Calu3 (cell line): Measurements from ENCODE around the gene FSIP1. TPM values are rescaled to one million over a fixed set of nuclear protein-coding genes. Genes with fewer than 3 reads are reported as not detected.

Experiments used
- BruUV-seq: library from RNA; stranded (reverse); fragments of 400-500 nt; replicated peaks from 2 replicates; lab custom pipeline; 2021; lab: Mats Ljungman, UMichigan
- CTCF ChIA-PET: fragments of 300-600 bp; sonication (Branson Sonifier 250); formaldehyde crosslinking; loops from one replicate; lab custom pipeline; 2022; ENCODE audit warnings: antibody characterized with exemption; lab: Charles Lee
- DNase-seq: peaks from one replicate; pipeline ENCODE4 v3.0.0; 2022
- H3K27ac Mint-ChIP-seq: one replicate; pipeline ENCODE4 v1.8.0; 2022; ENCODE audit warnings: mixed read lengths; ENCODE audit not compliant: unreplicated experiment
- H3K27me3 Mint-ChIP-seq: one replicate; pipeline ENCODE4 v1.8.0; 2022; ENCODE audit warnings: mixed read lengths; ENCODE audit not compliant: unreplicated experiment
- H3K36me3 Mint-ChIP-seq: one replicate; pipeline ENCODE4 v1.8.0; 2022; ENCODE audit warnings: mild to moderate bottlenecking, moderate library complexity, mixed read lengths; ENCODE audit not compliant: insufficient read depth, unreplicated experiment
- H3K4me1 Mint-ChIP-seq: one replicate; pipeline ENCODE4 v1.8.0; 2022; ENCODE audit warnings: mild to moderate bottlenecking, low read depth, mixed read lengths; ENCODE audit not compliant: unreplicated experiment
- H3K4me3 Mint-ChIP-seq: one replicate; pipeline ENCODE4 v1.8.0; 2022; ENCODE audit warnings: mild to moderate bottlenecking, low read depth, moderate library complexity, mixed read lengths; ENCODE audit not compliant: unreplicated experiment
- H3K9me3 Mint-ChIP-seq: one replicate; pipeline ENCODE4 v1.8.0; 2022; ENCODE audit warnings: low read depth, mixed read lengths; ENCODE audit not compliant: unreplicated experiment
- intact Hi-C: fragments of 100-400 bp; cut with micrococcal nuclease; formaldehyde crosslinking; loops from one replicate; pipeline ENCODE4 v1.10.0; 2022; ENCODE audit not compliant: unreplicated experiment
- total RNA-seq: library from RNA; stranded (reverse); gene quantifications from 2 replicates; pipeline ENCODE4 v1.2.3, GENCODE V29; 2022
- TF ChIP-seq, protein P1 (sequence below): fragments of 200-600 bp; IDR thresholded peaks from one replicate; pipeline ENCODE4 v1.8.0; 2022; ENCODE audit warnings: antibody characterized with exemption; ENCODE audit not compliant: unreplicated experiment

FSIP1 gene
- total RNA-seq, 1 experiment from 2014 or later = 0.28 TPM

DNA sequence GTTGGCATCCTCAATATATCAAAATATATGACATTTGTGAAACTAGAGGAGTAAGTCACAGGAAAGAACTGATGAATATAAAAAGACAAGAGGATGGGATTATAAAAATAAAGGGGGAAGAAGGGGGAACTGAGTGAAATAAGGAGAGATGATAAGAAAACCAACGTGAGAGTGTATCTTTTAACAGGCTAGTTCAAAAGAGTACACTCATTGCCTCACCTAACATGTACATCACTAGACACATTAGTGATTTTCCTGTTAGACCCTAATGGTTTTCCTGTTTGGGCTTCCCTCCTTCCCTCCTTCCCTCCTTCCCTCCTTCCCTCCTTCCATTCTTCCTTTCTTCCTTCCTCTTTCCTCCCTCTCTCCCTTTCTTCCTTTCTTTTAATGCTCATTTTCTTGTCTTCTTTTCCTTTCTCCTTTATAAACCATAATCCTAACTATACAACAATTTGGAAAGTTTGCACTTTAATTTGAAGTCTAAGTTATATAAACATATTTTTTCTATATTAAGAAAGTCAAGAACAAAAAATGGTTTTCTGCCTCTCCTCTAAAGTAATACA is 35.8 kb downstream of the FSIP1 start:
- H3K36me3 Mint-ChIP-seq = no peaks in the 10 kb centered on the region
- CTCF ChIA-PET = no interaction called here
- no peak overlapping the region for H3K4me3 Mint-ChIP-seq
- H3K27me3 Mint-ChIP-seq = no peaks in the 10 kb centered on the region
- no TSS peak for BruUV-seq
- H3K27ac Mint-ChIP-seq = no peak overlapping the region
- no peaks in the 10 kb centered on the region for H3K9me3 Mint-ChIP-seq
- TF ChIP-seq, protein P1, sequence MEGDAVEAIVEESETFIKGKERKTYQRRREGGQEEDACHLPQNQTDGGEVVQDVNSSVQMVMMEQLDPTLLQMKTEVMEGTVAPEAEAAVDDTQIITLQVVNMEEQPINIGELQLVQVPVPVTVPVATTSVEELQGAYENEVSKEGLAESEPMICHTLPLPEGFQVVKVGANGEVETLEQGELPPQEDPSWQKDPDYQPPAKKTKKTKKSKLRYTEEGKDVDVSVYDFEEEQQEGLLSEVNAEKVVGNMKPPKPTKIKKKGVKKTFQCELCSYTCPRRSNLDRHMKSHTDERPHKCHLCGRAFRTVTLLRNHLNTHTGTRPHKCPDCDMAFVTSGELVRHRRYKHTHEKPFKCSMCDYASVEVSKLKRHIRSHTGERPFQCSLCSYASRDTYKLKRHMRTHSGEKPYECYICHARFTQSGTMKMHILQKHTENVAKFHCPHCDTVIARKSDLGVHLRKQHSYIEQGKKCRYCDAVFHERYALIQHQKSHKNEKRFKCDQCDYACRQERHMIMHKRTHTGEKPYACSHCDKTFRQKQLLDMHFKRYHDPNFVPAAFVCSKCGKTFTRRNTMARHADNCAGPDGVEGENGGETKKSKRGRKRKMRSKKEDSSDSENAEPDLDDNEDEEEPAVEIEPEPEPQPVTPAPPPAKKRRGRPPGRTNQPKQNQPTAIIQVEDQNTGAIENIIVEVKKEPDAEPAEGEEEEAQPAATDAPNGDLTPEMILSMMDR = no peak
- H3K4me1 Mint-ChIP-seq = peaks cover 16% of the 10 kb centered on the region
- no peak for DNase-seq
- intact Hi-C loops = no loop called here

DNA sequence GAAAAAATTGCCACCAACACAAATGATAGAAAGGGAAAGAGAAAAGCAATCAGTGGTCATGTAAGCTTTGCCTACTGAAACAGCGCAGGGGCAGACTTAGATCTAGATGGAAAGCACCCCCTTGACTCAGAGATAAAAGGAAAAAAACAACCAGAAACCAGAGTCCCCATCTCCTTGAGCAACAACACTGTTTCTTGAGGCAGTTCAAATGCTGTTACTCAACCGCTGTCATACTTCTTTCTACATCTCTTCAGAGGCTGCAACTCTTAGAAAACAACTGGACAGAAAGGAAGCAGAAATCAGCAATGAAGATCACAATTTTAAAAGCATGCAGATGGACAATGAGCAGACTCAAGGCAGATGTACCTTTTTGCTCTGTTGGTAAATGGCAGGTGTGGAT is 36.5 kb downstream of the FSIP1 start:
- Mint-ChIP-seq H3K36me3 (no peaks in the 10 kb centered on the region), H3K27ac (no peak overlapping the region), H3K4me3 (no peak overlapping the region), H3K4me1 (peaks cover 16% of the 10 kb centered on the region), H3K27me3 (no peaks in the 10 kb centered on the region), H3K9me3 (no peaks in the 10 kb centered on the region)
- intact Hi-C loops = no loop called here
- TF ChIP-seq, protein P1 = no peak
- CTCF ChIA-PET = no interaction called here
- BruUV-seq = no TSS peak
- DNase-seq = no peak

DNA sequence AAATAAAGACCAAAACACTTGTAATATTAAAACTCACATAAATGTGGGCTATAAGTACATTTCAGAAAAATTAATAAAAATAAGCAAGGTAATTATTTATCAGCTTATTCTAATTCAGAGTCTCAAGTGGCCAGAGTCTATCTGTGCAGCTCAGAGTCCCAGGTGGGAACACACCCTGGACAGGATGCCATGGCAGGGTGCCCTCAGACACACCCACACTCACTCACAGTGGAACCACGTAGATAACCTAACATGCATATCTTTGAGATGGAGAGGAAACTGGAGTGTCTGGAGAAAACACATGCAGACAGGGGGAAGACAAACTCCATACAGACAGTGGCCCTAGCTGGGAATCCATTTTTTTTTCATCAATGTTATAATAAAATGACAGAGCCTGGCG is 37.2 kb downstream of the FSIP1 start:
- Mint-ChIP-seq H3K9me3 (no peaks in the 10 kb centered on the region), H3K27ac (no peak overlapping the region), H3K4me3 (no peak overlapping the region), H3K27me3 (no peaks in the 10 kb centered on the region), H3K4me1 (peaks cover 16% of the 10 kb centered on the region), H3K36me3 (no peaks in the 10 kb centered on the region)
- CTCF ChIA-PET = no interaction called here
- no TSS peak for BruUV-seq
- TF ChIP-seq, protein P1 = no peak
- no peak for DNase-seq
- intact Hi-C loops = no loop called here

DNA sequence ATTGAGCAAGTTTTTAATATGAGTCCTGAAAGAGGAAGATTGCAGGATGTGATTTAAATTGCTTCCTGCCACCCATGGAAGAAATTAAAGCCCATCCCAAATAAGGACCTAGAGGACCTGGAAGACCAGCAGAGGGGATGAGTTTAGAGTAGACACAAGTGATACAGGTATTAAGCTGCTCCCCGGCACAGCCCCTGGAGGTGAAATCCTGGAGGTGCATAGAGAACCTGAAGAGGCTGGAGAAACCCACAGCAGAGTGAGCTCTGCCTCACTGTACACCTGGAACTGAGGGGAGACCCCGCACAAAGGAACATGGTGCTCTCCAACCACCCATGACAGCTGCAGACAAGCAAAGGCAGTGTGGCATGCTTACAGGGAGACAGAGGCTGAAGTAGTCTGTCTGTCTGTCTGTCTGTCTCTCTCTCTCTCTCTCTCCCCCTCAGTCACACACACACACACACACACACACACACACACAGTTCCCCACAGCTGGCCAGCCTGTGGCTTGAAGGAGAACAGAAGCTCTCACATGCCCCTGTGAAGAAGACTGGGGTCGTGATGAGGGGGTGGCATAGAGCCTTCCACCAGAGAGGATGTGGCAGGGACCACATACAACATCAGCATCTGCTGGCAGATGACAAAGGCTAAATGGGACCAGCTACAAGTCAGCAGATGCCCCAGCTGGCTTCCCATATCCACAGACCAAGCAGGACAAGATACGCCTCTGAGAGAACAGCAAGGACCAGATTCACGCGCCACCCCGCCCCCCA is 38.1 kb downstream of the FSIP1 start:
- Mint-ChIP-seq H3K4me1 (peaks cover 16% of the 10 kb centered on the region), H3K36me3 (no peaks in the 10 kb centered on the region), H3K27me3 (no peaks in the 10 kb centered on the region), H3K27ac (no peak overlapping the region), H3K9me3 (no peaks in the 10 kb centered on the region), H3K4me3 (no peak overlapping the region)
- intact Hi-C loops = no loop called here
- BruUV-seq = no TSS peak
- TF ChIP-seq, protein P1 = no peak
- CTCF ChIA-PET = no interaction called here
- DNase-seq = no peak
